GM12864 (cell line): ENCODE data around the gene PDZK1IP1.

Experiments used
- DNase-seq: peaks from one replicate; pipeline ENCODE4 v3.0.0-alpha.2; 2011; ENCODE audit warnings: low read depth
- H3K4me3 ChIP-seq: 2 replicates; pipeline ENCODE4 v1.5.1; 2011; ENCODE audit warnings: mild to moderate bottlenecking, low read depth, low read length, control low read depth
- CTCF ChIP-seq: IDR thresholded peaks from 2 replicates; pipeline ENCODE4 v1.5.1; 2011; ENCODE audit warnings: low read depth, mild to moderate bottlenecking, moderate library complexity, low read length, control low read depth, inconsistent platforms; ENCODE audit errors: missing control alignments

PDZK1IP1 gene

GRCh38 chr1:47188791-47189785, 748 bp downstream of the PDZK1IP1 start:
- H3K4me3 ChIP-seq, result no peak overlapping the region
- TF ChIP-seq CTCF, result no peak
- no peak for DNase-seq

GRCh38 chr1:47187926-47188250, 1.9 kb downstream of the PDZK1IP1 start:
- no peak overlapping the region for H3K4me3 ChIP-seq
- no peak for DNase-seq
- TF ChIP-seq CTCF, result no peak

- no peak overlapping the region for H3K4me3 ChIP-seq
- TF ChIP-seq CTCF, result no peak
- no peak for DNase-seq
These were observed 2.5 kb downstream of the PDZK1IP1 start for GRCh38 chr1:47187231-47187925.

GRCh38 chr1:47186267-47187185, 3.3 kb downstream of the PDZK1IP1 start:
- no peak for DNase-seq
- no peak for TF ChIP-seq CTCF
- H3K4me3 ChIP-seq, result no peak overlapping the region

- no peak for DNase-seq
- no peak for TF ChIP-seq CTCF
- H3K4me3 ChIP-seq, result no peak overlapping the region
These were observed 4.8 kb downstream of the PDZK1IP1 start for GRCh38 chr1:47184822-47185677.

GRCh38 chr1:47184090-47184821, 5.6 kb downstream of the PDZK1IP1 start:
- DNase-seq, result no peak
- H3K4me3 ChIP-seq, result no peak overlapping the region
- TF ChIP-seq CTCF, result no peak
